H1 (cell line): Measurements from ENCODE around the gene ASF1B. TPM values are rescaled to one million over a fixed set of nuclear protein-coding genes. Genes with fewer than 3 reads are reported as not detected.

Source experiments
- CTCF ChIA-PET: fragments of 300-600 bp; sonication (Branson Sonifier 250); formaldehyde crosslinking; loops from one replicate; lab custom pipeline; 2021; ENCODE audit not compliant: partially characterized antibody; lab: Charles Lee
- POLR2A ChIA-PET: fragments of 300-600 bp; sonication (Branson Sonifier 250); formaldehyde crosslinking; loops from one replicate; lab custom pipeline; 2021; ENCODE audit warnings: inconsistent platforms; ENCODE audit not compliant: partially characterized antibody; lab: Charles Lee
- DNase-seq, 2 experiments: peaks; one replicate each; pipeline versions ENCODE4 v3.0.0 to v3.0.0-alpha.2; 2010 to 2022; ENCODE audit warnings: low spot score in 2 of 2, low read depth in 1 of 2, mixed read lengths in 1 of 2
- FAIRE-seq: peaks from 2 replicates; lab custom pipeline; 2011; peaks lifted over from hg19 to GRCh38; lab: Jason Lieb, UNC
- H2AFZ ChIP-seq: 2 replicates; pipeline ENCODE4 v1.8.1; 2012; ENCODE audit warnings: low read length, inconsistent platforms
- H2AK5ac ChIP-seq: 2 replicates; pipeline ENCODE4 v1.6.1; 2013; ENCODE audit warnings: low read depth, low read length
- H2BK120ac ChIP-seq: replicated peaks from 2 replicates; pipeline ENCODE3; 2013; ENCODE audit warnings: low read depth, low read length, inconsistent platforms
- H2BK12ac ChIP-seq: 2 replicates; pipeline ENCODE4 v1.6.1; 2013; ENCODE audit warnings: low read depth, low read length
- H2BK15ac ChIP-seq: 2 replicates; pipeline ENCODE4 v1.6.1; 2013; ENCODE audit warnings: low read length
- H2BK20ac ChIP-seq: 2 replicates; pipeline ENCODE4 v1.6.1; 2013; ENCODE audit warnings: low read length
- H2BK5ac ChIP-seq: 2 replicates; pipeline ENCODE4 v1.6.1; 2013; ENCODE audit warnings: low read depth, low read length
- H3K14ac ChIP-seq: 2 replicates; pipeline ENCODE4 v1.6.1; 2013; ENCODE audit warnings: inconsistent platforms; ENCODE audit not compliant: insufficient read length
- H3K18ac ChIP-seq: 2 replicates; pipeline ENCODE4 v1.6.1; 2013; ENCODE audit warnings: low read length; ENCODE audit errors: extremely low read depth
- H3K23ac ChIP-seq: 2 replicates; pipeline ENCODE4 v1.6.1; 2013; ENCODE audit warnings: inconsistent platforms; ENCODE audit not compliant: insufficient read length
- H3K23me2 ChIP-seq: 2 replicates; pipeline ENCODE4 v1.6.1; 2013; ENCODE audit warnings: low read depth, low read length
- H3K27ac ChIP-seq: 2 replicates; pipeline ENCODE4 v1.6.1; 2011; ENCODE audit warnings: low read depth, low read length, inconsistent platforms
- H3K27me3 ChIP-seq, 4 experiments: replicated peaks in 1 of 4; 1 replicate in 1 of 4; 2 replicates in 3 of 4; pipeline versions ENCODE4 v1.6.1 to v1.8.1; 2011 to 2013; ENCODE audit warnings: low read length in 3 of 4, mild to moderate bottlenecking in 3 of 4, inconsistent platforms in 2 of 4, mixed read lengths in 2 of 4, moderate library complexity in 1 of 4; ENCODE audit not compliant: control insufficient read depth in 3 of 4, insufficient read depth in 3 of 4; ENCODE audit errors: extremely low read depth in 1 of 4
- H3K36me3 ChIP-seq, 4 experiments: 2 replicates each; pipeline versions ENCODE4 v1.6.1 to v1.8.1; 2011 to 2013; ENCODE audit warnings: mild to moderate bottlenecking in 4 of 4, low read length in 3 of 4, moderate library complexity in 2 of 4, control low read depth in 1 of 4, inconsistent platforms in 1 of 4; ENCODE audit not compliant: insufficient read depth in 4 of 4, control insufficient read depth in 2 of 4
- H3K4ac ChIP-seq: replicated peaks from 2 replicates; pipeline ENCODE3; 2013; ENCODE audit warnings: low read length, low read depth, mixed read lengths, inconsistent platforms; ENCODE audit not compliant: insufficient read length
- H3K4me1 ChIP-seq, 4 experiments: replicated peaks in 1 of 4; 1 replicate in 1 of 4; 2 replicates in 3 of 4; pipeline versions ENCODE4 v1.6.1 to v1.8.1; 2011 to 2013; ENCODE audit warnings: low read length in 3 of 4, inconsistent platforms in 2 of 4, mixed read lengths in 1 of 4; ENCODE audit not compliant: insufficient read depth in 4 of 4, control insufficient read depth in 3 of 4
- H3K4me2 ChIP-seq, 2 experiments: 2 replicates each; pipeline versions ENCODE4 v1.6.1 to v1.8.1; 2011 to 2013; ENCODE audit warnings: low read depth in 2 of 2, low read length in 2 of 2, control low read depth in 1 of 2, inconsistent platforms in 1 of 2, mild to moderate bottlenecking in 1 of 2; ENCODE audit not compliant: insufficient read depth in 1 of 2
- H3K4me3 ChIP-seq, 4 experiments: fragments of 200-600, 300-600 bp in 1 of 4; sonication (generic), shearing (Covaris generic), sonication (Bioruptor Twin) in 1 of 4; 2 replicates each; pipeline versions ENCODE4 v1.5.1 to v1.8.1; 2011 to 2016; ENCODE audit warnings: low read length in 4 of 4, low read depth in 3 of 4, control low read depth in 2 of 4, inconsistent platforms in 2 of 4, mild to moderate bottlenecking in 2 of 4, mixed read lengths in 1 of 4, moderate library complexity in 1 of 4; ENCODE audit not compliant: insufficient read depth in 2 of 4; ENCODE audit errors: extremely low read depth in 1 of 4
- H3K56ac ChIP-seq: replicated peaks from 2 replicates; pipeline ENCODE3; 2013; ENCODE audit warnings: low read depth, mild to moderate bottlenecking, mixed read lengths, low read length, inconsistent platforms; ENCODE audit not compliant: insufficient read length
- H3K79me1 ChIP-seq: 2 replicates; pipeline ENCODE4 v1.6.1; 2013; ENCODE audit warnings: low read depth, low read length, control low read depth
- H3K79me2 ChIP-seq, 2 experiments: 2 replicates each; pipeline versions ENCODE4 v1.6.1 to v1.8.1; 2012 to 2013; ENCODE audit warnings: low read length in 2 of 2, mild to moderate bottlenecking in 2 of 2, inconsistent platforms in 1 of 2; ENCODE audit not compliant: insufficient read depth in 2 of 2, control insufficient read depth in 1 of 2
- H3K9ac ChIP-seq, 4 experiments: replicated peaks in 1 of 4; 1 replicate in 1 of 4; 2 replicates in 3 of 4; pipeline versions ENCODE4 v1.6.1 to v1.8.1; 2011 to 2013; ENCODE audit warnings: low read depth in 3 of 4, low read length in 3 of 4, control low read depth in 2 of 4, mild to moderate bottlenecking in 2 of 4, moderate library complexity in 2 of 4, inconsistent platforms in 1 of 4; ENCODE audit errors: extremely low read depth in 1 of 4
- H3K9me3 ChIP-seq, 2 experiments: 2 replicates each; pipeline versions ENCODE4 v1.6.1 to v1.8.1; 2012 to 2013; ENCODE audit warnings: mild to moderate bottlenecking in 2 of 2, moderate library complexity in 2 of 2, control low read depth in 1 of 2, inconsistent platforms in 1 of 2, low read depth in 1 of 2, low read length in 1 of 2, mixed read lengths in 1 of 2; ENCODE audit not compliant: insufficient read depth in 2 of 2
- H4K20me1 ChIP-seq, 2 experiments: replicated peaks in 1 of 2; 2 replicates each; pipeline versions ENCODE3 to v1.8.1; 2011 to 2013; ENCODE audit warnings: inconsistent platforms in 2 of 2, low read length in 2 of 2, mild to moderate bottlenecking in 1 of 2; ENCODE audit not compliant: insufficient read depth in 2 of 2, control insufficient read depth in 1 of 2
- H4K5ac ChIP-seq: 2 replicates; pipeline ENCODE4 v1.6.1; 2013; ENCODE audit warnings: low read length, low read depth, mixed read lengths, inconsistent platforms; ENCODE audit not compliant: insufficient read length
- H4K8ac ChIP-seq: 2 replicates; pipeline ENCODE4 v1.8.0; 2013; ENCODE audit warnings: mild to moderate bottlenecking, moderate library complexity, low read length, inconsistent platforms; ENCODE audit not compliant: insufficient read depth; ENCODE audit errors: extremely low read depth
- H4K91ac ChIP-seq: replicated peaks from 2 replicates; pipeline ENCODE3; 2013; ENCODE audit warnings: low read length, mixed read lengths, inconsistent platforms; ENCODE audit not compliant: insufficient read length
- CBX8 ChIP-seq: fragments of 300-800, 300-1000 bp; sonication (generic); IDR thresholded peaks from 2 replicates; pipeline ENCODE4 v1.7.1; 2016; ENCODE audit warnings: low read depth, low read length, borderline replicate concordance
- CEBPB ChIP-seq: IDR thresholded peaks from 2 replicates; pipeline ENCODE4 v1.6.1; 2012; ENCODE audit warnings: low read depth, low read length
- GABPA ChIP-seq: IDR thresholded peaks from 2 replicates; pipeline ENCODE4 v1.6.1; 2011; ENCODE audit warnings: mild to moderate bottlenecking, low read length, moderate library complexity, borderline replicate concordance; ENCODE audit not compliant: insufficient read depth
- GTF2F1 ChIP-seq: IDR thresholded peaks from 2 replicates; pipeline ENCODE4 v1.6.1; 2012; ENCODE audit warnings: low read depth, low read length, improper control_type of control experiment, borderline replicate concordance
- POLR2AphosphoS5 ChIP-seq: IDR thresholded peaks from 2 replicates; pipeline ENCODE4 v1.6.1; 2011; ENCODE audit warnings: low read depth, low read length
- RNF2 ChIP-seq: fragments of 200-900, 300-1000 bp; sonication (generic); IDR thresholded peaks from 2 replicates; pipeline ENCODE4 v1.7.1; 2016; ENCODE audit warnings: borderline replicate concordance, low read depth, mild to moderate bottlenecking, antibody characterized with exemption, low read length; ENCODE audit not compliant: poor library complexity, severe bottlenecking; ENCODE audit errors: missing control alignments
- RXRA ChIP-seq: IDR thresholded peaks from 2 replicates; pipeline ENCODE4 v1.6.1; 2011; ENCODE audit warnings: low read depth, mild to moderate bottlenecking, low read length, moderate library complexity; ENCODE audit not compliant: insufficient read depth
- SIRT6 ChIP-seq: IDR thresholded peaks from one replicate; pipeline ENCODE4 v1.7.1; 2012; ENCODE audit warnings: low read length, inconsistent platforms
- SP2 ChIP-seq: IDR thresholded peaks from 2 replicates; pipeline ENCODE4 v1.6.1; 2012; ENCODE audit warnings: mild to moderate bottlenecking, low read length, inconsistent platforms
- SP4 ChIP-seq: IDR thresholded peaks from 2 replicates; pipeline ENCODE4 v1.6.1; 2012; ENCODE audit warnings: low read length, inconsistent platforms
- TAF7 ChIP-seq: optimal IDR thresholded peaks from 2 replicates; pipeline ENCODE3; 2011; ENCODE audit warnings: low read depth, mild to moderate bottlenecking, inconsistent platforms, low read length, moderate library complexity, borderline replicate concordance
- WGBS, 2 experiments: shearing (Covaris generic) in 1 of 2; methylation state at CpG; one replicate each; pipeline versions ENCODE4 v1.1.6 to v1.1.7; 2013 to 2015; ENCODE audit warnings: low lambda C conversion rate in 2 of 2, mixed read lengths in 2 of 2, inconsistent platforms in 1 of 2, low coverage in 1 of 2, missing lambda C conversion rate in 1 of 2; ENCODE audit not compliant: insufficient replicate concordance in 2 of 2, insufficient coverage in 1 of 2, insufficient read length in 1 of 2; ENCODE audit errors: extremely low coverage in 1 of 2, missing lambda C conversion rate in 1 of 2; 5-methylcytosine and 5-hydroxymethylcytosine counted together
- polyA plus RNA-seq, 7 experiments: library from polyadenylated mRNA; depleted of rRNA in 3 of 7; stranded (reverse) in 5 of 7; unstranded in 2 of 7; fragments of >200 nt in 5 of 7; fragments of 200-250 nt in 2 of 7; gene quantifications; 1 replicate in 5 of 7; 2 replicates in 1 of 7; 4 replicates in 1 of 7; pipeline versions ENCODE4 v1.2.1 to v1.2.3, GENCODE V29; 2011 to 2013; ENCODE audit warnings: missing spikeins in 2 of 7, mixed read lengths in 2 of 7
- total RNA-seq: library from RNA; stranded (reverse); fragmentation: NEBNext Ultra II Directional; extraction: Animal tissue kit (Norgen Biotek cat#: 25700); gene quantifications from 2 replicates; pipeline ENCODE4 v1.2.1, GENCODE V29; 2021

The ASF1B gene
- total and polyA plus RNA-seq, 2 of the 8 experiments (the other 6 are each of a cell fraction or from before 2014, with no cell fraction given), result 32.6 to 59.2 TPM

- H3K4me3 ChIP-seq, result peak overlapping the region; percentile 63 to 77 (median 70)
- peak overlapping the region; percentile 40; the same call in 1 of the 2 replicates for H3K18ac ChIP-seq
- H2AK5ac ChIP-seq, result no peak overlapping the region
- H2BK15ac ChIP-seq, result no peak overlapping the region
- CTCF ChIA-PET, result interaction anchor here (0.6 to 11.2 kb wide), 9 partner anchors 10 to 219 kb away, joined by 3 to 75 read pairs (median 8); partner anchors contain the start of genes MISP3 and PALM3
- H3K4ac ChIP-seq, result no peak overlapping the region
- no peak overlapping the region for H2BK12ac ChIP-seq
- H2BK5ac ChIP-seq, result peak overlapping the region; percentile 46; the same call in 1 of the 2 replicates
- peak overlapping the region; percentile 77; the same call in 1 of the 2 replicates for H2AFZ ChIP-seq
- H3K4me2 ChIP-seq, result peak overlapping the region; percentile 78 to 89
- no peaks in the 10 kb centered on the region for H3K9me3 ChIP-seq
- no peak overlapping the region for H2BK120ac ChIP-seq
- no peak overlapping the region for H3K14ac ChIP-seq
- peak; percentile 97 to 100 for DNase-seq
- 3% methylated on average over 39 of the region's 50 CpGs; no CpG with 5 or more reads in 1 of the 2 experiments for WGBS, 2 experiments
- H4K5ac ChIP-seq, result peak overlapping the region; percentile 28
- H3K23ac ChIP-seq, result no peak overlapping the region
- peak; percentile 96 for FAIRE-seq
- no peak overlapping the region for H4K91ac ChIP-seq
- H3K23me2 ChIP-seq, result peaks cover 4% of the 10 kb centered on the region; the same call in 1 of the 2 replicates
- peak overlapping the region; percentile 17 for H3K56ac ChIP-seq
- no peak overlapping the region for H3K27ac ChIP-seq
- peak overlapping the region in 2 of 4 experiments; percentile 34 to 54; a peak in 2 of 7 replicates for H3K9ac ChIP-seq
- H3K27me3 ChIP-seq, result peaks cover 0 to 6% (median 0%) of the 10 kb centered on the region in 4 experiments; a peak in 2 of 7 replicates
- peaks cover 0 to 3% (median 0%) of the 10 kb centered on the region in 4 experiments; a peak in 1 of 7 replicates for H3K4me1 ChIP-seq
- no peak overlapping the region for H2BK20ac ChIP-seq
- no peaks in the 10 kb centered on the region for H3K79me1 ChIP-seq
- POLR2A ChIA-PET, result interaction anchor here (0.6 to 2.1 kb wide), 7 partner anchors 11 to 306 kb away, joined by 3 to 6 read pairs (median 3); a partner anchor contains a TSS
- no peaks in the 10 kb centered on the region for H3K36me3 ChIP-seq
- no peak overlapping the region for H4K8ac ChIP-seq
- no peaks in the 10 kb centered on the region for H3K79me2 ChIP-seq
- peaks cover 0 to 2% of the 10 kb centered on the region in 2 experiments for H4K20me1 ChIP-seq
- no peak for TF ChIP-seq SIRT6
- no peak for TF ChIP-seq SP2
- TF ChIP-seq GTF2F1, result no peak
- no peak for TF ChIP-seq RXRA
- TF ChIP-seq RNF2, result no peak
- no peak for TF ChIP-seq TAF7
- TF ChIP-seq CEBPB, result peak; percentile 69
- no peak for TF ChIP-seq CBX8
- TF ChIP-seq POLR2AphosphoS5, result no peak
- TF ChIP-seq GABPA, result peak; percentile 89
- peak; percentile 94 for TF ChIP-seq SP4
These were observed 55.2 kb downstream of the ASF1B start for GRCh38 chr19:14080887-14081796.
